ENCODE data around the gene RNH1. TPM values are rescaled to one million over a fixed set of nuclear protein-coding genes. Genes with fewer than 3 reads are reported as not detected.

The RNH1 gene
- total RNA-seq, 1 experiment from 2014 or later: 59.0 TPM

GRCh38 chr11:550021-550745, 43.1 kb upstream of the RNH1 start:
- ChIA-PET POLR2A (no interaction called here), CTCF (interaction anchor here (1.0 kb wide), 1 partner anchor 143 kb away, joined by 3 read pairs; no protein-coding TSS in a partner anchor)
- no peak overlapping the region for H3K4me3 Mint-ChIP-seq
- ATAC-seq (no peak), DNase-seq (ENCODE audit: low spot score) (no peak)
- H3K27me3 Mint-ChIP-seq (ENCODE audit: low read depth): no peaks in the 10 kb centered on the region; the same call in 1 of the 2 replicates
- TF ChIP-seq SP1 (CRISPR knock-in tag; conservative IDR thresholded peaks at IDR 0.05) (no peak), ZBTB21 (CRISPR knock-in tag; IDR thresholded peaks at IDR 0.05; ENCODE audit: borderline replicate concordance) (no peak), E2F4 (CRISPR knock-in tag; IDR thresholded peaks at IDR 0.05; ENCODE audit: borderline replicate concordance, low read depth) (no peak), E2F1 (CRISPR knock-in tag; IDR thresholded peaks at IDR 0.05) (no peak), FOXP1 (CRISPR knock-in tag; IDR thresholded peaks at IDR 0.05; ENCODE audit: borderline replicate concordance) (no peak)
- H3K4me1 Mint-ChIP-seq: no peaks in the 10 kb centered on the region
- H3K9me3 Mint-ChIP-seq: no peaks in the 10 kb centered on the region
- H3K36me3 Mint-ChIP-seq: no peaks in the 10 kb centered on the region
- no peak overlapping the region for H3K27ac Mint-ChIP-seq

- Mint-ChIP-seq H3K27ac (peak overlapping the region; percentile 69), H3K36me3 (no peaks in the 10 kb centered on the region), H3K9me3 (no peaks in the 10 kb centered on the region), H3K27me3 (ENCODE audit: low read depth) (no peaks in the 10 kb centered on the region; the same call in 1 of the 2 replicates), H3K4me3 (no peak overlapping the region), H3K4me1 (no peaks in the 10 kb centered on the region)
- DNase-seq (ENCODE audit: low spot score) (no peak), ATAC-seq (no peak)
- ChIA-PET POLR2A (no interaction called here), CTCF (no interaction called here)
- TF ChIP-seq ZBTB21 (CRISPR knock-in tag; IDR thresholded peaks at IDR 0.05; ENCODE audit: borderline replicate concordance) (no peak), ETV6 (CRISPR knock-in tag; IDR thresholded peaks at IDR 0.05) (no peak), NR1H2 (CRISPR knock-in tag; IDR thresholded peaks at IDR 0.05) (no peak), PRRX2 (CRISPR knock-in tag; IDR thresholded peaks at IDR 0.05) (no peak), JAZF1 (CRISPR knock-in tag; IDR thresholded peaks at IDR 0.05) (no peak), KAT7 (CRISPR knock-in tag; IDR thresholded peaks at IDR 0.05; ENCODE audit: borderline replicate concordance) (no peak), NR2C2 (CRISPR knock-in tag; IDR thresholded peaks at IDR 0.05) (no peak), AFF4 (CRISPR knock-in tag; IDR thresholded peaks at IDR 0.05; ENCODE audit: borderline replicate concordance) (no peak), MAX (CRISPR knock-in tag; IDR thresholded peaks at IDR 0.05) (no peak), OVOL2 (CRISPR knock-in tag; IDR thresholded peaks at IDR 0.05; ENCODE audit: borderline replicate concordance) (no peak), RELA (CRISPR knock-in tag; IDR thresholded peaks at IDR 0.05; ENCODE audit: borderline replicate concordance) (no peak), CREM (CRISPR knock-in tag; IDR thresholded peaks at IDR 0.05) (no peak), FOXK1 (CRISPR knock-in tag; IDR thresholded peaks at IDR 0.05) (no peak), ZNF532 (CRISPR knock-in tag; IDR thresholded peaks at IDR 0.05; ENCODE audit: borderline replicate concordance) (no peak), ERG (CRISPR knock-in tag; IDR thresholded peaks at IDR 0.05) (no peak)
Measured at GRCh38 chr11:548700-549603, 41.9 kb upstream of the RNH1 start.
